Stimulated activated CD8-positive, alpha-beta memory T cell treated with anti-CD3 and anti-CD28 coated beads, Interleukin-4, amount 100 ng/mL, for 48 hours (primary cell): ENCODE results near the gene RARB.

Source experiments
- DNase-seq: peaks from one replicate; pipeline ENCODE4 v3.0.0-alpha.2; 2020

Gene RARB

GRCh38 chr3:25556447-25556846 lies 128.4 kb downstream of the RARB start:
- no peak for DNase-seq

DNA sequence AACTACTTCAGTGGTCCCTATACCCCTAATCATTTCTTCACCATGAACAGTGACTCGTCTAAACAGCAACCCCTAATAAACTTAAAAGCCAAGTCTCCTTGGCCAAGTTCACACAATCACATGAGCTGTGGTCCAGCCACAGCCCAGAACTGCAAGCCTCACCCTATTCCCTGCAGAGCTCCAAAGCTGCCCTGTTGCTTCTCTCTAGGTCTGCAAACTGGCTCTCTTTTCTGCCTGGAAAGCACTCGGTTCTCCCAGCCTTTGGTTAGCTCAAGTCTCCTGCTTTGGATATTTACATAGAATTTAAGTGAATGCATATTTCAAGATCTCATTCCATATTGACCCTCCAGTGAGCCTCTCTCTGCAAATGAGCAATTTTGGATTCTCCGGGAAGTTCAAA lies 129.6 kb downstream of the RARB start:
- DNase-seq = no peak

DNA sequence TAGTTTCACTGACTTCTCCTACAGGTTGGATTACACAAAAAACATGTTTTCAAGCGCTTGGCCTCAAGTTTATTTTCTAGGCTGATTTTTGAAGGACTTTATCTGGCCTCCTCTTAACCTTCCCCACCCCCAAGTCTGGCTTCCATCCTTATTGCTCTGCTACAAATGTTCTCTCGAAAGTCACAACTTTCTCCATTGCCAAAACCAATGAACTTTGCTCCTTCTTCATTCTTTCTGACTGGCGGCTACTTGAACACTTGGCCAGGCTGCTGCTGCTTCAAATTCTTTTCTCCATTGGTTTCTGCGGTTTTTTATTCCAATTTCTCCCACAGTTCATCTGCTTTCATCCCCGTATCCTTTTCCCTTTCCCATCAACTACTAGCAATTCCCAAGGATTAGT lies 130.1 kb downstream of the RARB start:
- DNase-seq = no peak

DNA sequence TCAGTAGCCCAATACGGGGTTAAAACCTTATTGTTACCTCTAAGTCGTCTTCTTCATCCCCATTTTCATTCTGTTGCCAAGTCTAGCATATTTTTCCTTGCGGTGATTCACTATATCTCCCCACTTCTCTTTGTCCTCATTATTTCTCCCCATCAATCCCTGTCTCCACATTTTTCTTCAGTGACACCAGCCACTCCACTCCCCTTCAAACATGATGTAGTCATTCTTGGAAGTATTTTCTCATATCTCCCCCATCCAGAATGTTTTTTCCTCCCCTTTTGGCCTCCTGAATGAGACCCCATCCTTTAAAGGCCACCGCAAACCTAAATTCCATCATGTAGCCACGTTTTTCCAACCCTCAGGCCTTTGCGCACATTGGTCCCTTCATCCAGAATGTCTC lies 130.7 kb downstream of the RARB start:
- DNase-seq = no peak

DNA sequence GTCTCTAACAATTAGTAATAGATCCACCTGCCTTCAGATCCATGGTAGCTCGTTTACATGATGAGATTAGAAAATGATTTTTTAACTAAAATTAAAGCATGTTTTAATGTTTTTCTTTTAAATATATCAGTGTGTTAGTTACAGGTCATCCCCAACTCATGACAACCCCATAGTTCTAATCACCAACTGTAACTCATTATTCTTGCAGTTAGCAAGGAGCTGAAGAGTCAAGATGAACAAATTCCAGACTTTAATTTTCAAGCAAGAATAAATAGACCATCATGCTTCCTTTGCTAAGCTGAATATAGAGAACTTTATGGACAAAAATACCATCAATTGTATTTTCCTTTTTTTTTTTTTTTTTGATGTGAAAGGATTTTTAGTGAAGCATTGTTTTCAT lies 135.5 kb downstream of the RARB start:
- no peak for DNase-seq

DNA sequence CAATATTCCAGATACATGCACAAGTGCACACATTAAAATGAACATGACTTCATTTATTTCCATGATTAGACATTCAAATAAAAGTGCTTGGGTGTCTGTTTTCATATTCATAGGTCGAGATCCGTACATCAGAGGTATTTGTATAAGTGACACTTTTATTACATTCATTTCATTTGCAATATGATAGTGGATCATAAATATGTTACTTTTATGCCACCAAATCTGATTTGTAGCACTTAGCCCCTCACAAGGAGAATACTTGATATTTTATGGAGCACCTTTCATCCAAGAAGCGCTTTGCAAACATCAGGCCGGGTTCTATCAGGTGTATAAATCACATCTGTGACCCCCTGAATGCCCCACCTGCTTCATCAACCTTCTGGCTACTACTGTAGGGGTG lies 136.0 kb downstream of the RARB start:
- DNase-seq = no peak

GRCh38 chr3:25565807-25566206 lies 137.7 kb downstream of the RARB start:
- DNase-seq = no peak

DNA sequence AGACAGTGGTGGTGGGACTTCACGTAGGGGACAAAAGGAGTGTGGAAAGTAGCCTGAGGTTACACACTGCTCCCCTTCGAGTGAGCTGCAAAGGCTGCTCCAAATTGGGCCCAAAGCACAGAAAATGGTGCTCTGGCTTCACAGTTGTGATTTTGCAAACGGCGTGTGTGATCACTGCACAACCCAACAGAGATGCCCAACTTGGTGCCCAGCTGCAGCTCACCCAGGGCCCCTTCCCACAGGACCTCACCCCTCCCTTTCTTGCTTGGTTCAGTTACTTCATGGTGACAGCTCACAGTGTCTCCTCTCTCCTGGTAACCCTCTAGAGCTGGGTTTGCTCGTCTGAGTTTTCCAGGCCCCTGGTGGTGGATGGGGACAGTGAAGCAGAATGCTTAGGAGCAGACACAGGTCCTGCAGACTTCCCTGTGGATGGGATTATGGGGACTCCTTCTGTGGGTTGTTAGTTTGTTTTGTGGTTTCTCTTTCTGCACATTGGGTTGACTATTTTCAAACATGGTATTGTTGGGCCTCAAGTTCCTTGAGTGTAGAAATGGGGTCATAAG lies 138.4 kb downstream of the RARB start:
- no peak for DNase-seq

DNA sequence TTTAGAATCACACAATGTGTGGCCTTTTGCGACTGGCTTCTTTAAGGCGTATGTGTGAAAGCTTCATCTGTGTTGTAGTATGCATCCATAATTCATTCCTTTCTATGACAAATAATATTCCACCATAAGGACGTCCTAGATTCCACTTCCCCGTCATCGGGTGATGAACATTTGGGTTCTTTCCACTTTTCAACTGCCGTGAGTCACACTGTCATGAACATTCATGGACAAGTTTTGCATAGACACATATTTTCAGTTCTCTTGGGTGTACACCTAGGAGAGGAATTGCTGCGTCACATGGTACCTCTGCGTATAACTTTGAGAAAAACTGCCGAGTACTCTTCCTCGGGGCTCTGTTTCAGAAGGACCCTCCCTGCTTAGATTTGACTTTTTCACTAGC lies 139.3 kb downstream of the RARB start:
- DNase-seq = no peak

DNA sequence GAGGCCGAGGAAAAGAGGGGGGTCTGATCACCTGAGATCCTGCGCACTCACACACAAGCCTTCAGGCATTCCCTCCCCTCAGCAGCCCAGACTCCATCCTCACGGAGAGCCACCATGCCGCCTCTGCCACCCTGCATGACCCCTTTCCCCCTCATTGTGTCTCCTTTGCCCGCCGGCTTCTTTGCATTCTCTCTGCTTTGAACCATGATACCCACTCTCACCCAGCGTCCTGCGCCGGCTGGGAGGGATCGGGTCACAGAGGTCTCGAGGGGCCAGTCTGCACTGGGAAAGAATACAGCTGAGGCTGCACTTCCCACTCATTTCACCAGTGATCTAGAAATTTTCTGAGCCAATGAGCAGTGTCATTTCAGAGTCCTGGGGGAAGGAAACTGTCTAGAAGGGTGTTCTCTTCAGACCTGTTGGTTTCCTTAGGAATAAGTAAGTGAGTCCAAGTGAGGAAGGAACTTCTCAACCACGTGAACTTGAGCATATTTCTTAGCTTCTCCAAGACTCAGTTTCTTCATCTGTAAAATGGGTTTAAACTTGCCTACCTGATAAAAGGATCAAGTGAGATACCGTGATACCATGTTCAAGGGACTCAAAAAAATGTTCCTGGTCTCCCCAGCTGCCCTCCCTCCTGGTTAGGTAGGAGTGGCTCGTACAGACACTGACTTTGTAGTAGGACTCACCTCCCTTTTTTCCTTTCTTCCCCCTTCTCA lies 139.9 kb downstream of the RARB start:
- no peak for DNase-seq

DNA sequence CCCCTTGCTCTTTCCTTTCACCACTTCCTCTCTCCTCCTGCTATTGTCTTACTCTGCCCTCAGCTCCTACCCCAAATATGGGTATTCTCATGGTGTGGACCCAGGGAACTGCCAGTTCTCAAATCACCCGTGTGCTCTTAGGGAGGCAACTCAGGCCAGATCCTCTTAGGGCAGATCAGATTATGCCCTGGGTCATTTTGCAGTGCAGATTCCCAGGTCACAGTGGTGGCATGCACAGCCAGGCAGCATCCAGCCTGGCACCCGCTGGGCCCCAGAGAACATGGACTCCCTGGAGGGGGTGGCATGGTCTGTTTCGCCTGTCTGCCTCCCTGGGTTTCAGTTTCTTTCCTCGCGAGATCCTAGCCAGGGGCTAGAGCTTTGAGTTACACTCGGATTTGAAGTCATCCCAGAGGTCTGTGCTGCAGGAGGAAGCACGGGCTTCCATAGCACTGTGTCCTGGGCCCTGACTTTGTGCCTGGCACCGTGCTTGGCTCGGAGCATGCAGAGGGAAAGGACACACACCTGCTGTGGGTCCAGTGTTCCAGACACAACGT lies 140.5 kb downstream of the RARB start:
- no peak for DNase-seq

DNA sequence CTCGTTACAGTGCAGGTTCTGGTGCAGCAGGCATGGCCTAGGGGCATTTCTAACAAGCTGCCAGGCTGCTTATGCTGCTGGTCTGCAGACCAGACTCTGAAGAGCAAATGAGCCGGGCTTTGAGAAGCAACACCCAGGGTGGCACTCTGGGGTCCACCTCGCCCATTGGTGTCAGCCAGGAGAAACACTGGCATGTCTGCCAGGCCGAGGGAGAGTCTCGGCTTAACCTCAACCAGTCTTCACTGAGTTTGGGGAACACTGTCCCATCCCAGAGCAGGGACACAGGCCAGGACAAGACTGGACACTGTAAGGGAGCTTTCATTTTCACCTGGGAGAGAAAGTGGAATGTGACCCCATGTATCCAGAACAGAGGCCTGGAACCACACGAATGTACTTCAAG lies 143.2 kb downstream of the RARB start:
- no peak for DNase-seq

DNA sequence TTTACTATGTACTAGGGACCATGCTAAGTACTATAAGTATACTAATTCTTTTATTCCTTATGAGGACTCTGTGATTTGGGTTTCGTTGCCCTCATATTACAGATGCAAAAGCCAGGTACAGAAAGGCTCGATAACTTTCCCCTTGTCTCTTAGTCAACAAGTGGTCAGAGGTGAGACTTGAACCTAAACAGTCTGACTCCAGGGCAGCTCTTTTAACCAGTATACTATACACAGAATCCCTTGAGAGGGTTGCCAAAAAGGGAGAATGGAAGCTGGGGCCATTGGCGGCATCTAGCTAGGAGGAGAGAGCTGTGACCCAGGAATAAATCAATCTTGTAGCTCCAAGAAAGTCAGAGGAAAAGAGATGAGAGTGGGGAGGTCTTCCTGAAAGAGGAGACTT lies 144.3 kb downstream of the RARB start:
- no peak for DNase-seq

- no peak for DNase-seq
These were observed 144.9 kb downstream of the RARB start for GRCh38 chr3:25572919-25573385.

GRCh38 chr3:25573386-25574171 lies 145.5 kb downstream of the RARB start:
- DNase-seq = no peak

GRCh38 chr3:25574172-25574765 lies 146.2 kb downstream of the RARB start:
- no peak for DNase-seq

DNA sequence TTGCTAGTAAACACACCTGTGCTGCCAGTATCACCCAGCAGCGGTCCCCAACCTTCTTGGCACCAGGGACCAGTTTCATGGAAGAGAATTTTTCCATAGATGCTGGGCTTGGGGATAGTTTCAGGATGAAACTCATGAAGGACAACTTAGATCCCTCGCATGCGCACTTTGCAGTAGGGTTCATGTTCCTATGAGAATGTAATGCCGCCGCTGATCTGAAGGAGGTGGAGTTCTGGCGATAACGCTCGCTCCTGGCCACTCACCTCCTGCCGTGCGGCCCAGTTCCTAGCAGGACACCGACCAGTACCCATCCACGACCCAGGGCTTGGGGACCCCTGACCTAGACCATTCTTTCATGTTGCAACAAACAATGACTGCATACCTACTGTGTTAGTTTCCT lies 146.9 kb downstream of the RARB start:
- no peak for DNase-seq

DNA sequence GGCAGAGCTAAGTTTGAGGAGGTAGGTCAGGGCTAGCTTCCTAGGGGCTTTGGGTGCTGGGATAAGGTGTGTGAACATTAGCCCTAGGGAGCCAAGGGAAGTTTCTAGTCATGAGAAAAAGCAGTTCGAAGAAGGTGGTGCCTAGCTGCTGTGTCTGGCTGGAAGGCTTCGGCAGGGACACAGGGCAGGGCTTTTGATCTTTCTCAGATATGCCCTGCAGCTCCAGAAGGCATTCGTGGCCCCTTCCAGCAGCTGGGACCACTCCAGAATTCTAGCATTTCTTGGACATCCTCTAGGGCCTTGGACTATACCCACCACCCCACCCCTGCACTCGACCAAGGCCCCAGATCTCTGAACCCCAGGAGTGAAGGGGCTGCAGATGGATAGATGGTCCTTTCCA lies 148.1 kb downstream of the RARB start:
- DNase-seq = no peak

DNA sequence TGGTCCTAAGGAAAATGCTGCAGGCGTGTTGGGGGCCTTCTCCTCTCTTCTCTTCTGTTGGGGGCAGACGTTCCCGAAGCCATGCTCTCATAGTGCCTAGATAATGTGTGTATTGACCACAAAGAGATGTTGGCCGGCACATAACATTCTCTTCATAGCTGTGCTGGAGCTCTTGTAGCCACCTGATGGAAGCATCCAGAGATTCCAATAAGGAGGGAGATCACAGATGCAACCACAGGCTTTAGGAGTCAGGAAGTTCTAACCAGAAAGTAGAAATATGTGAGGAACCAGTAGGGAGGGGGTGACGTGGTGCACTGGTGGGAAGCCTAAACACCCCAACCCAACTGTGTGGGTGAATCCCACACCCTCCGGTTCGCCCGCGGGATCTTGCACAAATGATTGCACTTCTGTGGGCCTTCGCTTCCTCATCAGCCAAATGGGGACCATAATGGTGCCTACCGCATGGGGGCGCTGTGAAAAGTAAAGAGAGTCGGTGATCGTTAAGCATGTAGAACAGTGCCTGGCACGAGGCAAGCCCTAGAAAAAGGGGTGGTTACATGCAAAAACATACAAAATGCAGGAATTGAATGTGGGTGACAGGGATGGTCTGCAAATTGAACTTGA lies 148.9 kb downstream of the RARB start:
- DNase-seq = no peak

DNA sequence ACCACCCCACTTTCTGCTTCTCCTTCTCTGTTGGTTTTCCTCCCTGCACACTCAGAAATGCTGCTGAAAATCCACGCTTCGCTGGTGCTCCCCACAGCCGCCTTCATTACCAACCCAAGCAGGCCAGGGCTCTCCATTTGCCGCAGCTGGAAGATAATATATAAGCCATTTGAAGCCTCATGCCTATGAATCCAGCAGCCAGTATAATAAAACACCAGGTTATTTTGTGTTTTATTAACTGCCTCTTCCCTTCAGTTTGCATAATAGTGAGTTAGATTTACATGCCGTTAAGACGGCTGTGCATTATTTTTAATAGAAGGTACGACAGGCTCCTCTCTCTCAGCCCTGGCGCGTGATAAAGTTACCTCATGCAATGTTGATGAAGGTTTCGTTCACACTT lies 150.0 kb downstream of the RARB start:
- DNase-seq = no peak

DNA sequence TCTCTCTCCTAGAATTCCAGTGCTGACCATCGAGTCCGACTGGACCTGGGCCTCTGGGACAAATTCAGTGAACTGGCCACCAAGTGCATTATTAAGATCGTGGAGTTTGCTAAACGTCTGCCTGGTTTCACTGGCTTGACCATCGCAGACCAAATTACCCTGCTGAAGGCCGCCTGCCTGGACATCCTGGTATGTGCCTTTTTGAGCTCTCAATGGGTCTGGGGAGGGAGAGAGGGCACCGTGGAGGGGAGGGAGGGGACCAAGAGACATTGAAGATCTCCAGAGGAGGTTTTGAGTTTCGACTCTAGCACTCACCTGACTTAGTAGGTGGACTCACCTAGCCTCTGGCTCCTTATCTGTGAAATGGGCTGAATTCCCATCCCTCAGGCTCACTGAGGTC lies 152.5 kb downstream of the RARB start:
- DNase-seq = no peak

DNA sequence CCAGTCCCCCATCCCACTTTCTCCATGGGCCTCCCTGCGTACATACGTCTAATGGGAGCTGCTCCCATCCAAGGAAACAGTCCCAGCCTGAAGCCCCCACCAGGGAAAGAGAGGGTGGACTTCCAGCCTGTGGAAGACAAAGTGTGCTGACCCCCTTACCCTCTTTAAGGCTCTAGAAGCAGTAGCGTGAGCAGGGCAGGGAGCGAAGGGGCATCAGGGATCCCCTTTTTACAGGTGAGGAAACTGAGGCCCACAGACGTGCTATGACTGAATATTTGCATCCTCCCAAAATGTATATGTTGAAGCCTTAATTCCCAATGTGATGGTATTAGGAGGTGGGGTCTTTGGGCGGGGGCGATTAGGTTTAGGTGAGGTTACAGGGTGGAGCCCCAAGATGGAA lies 153.3 kb downstream of the RARB start:
- no peak for DNase-seq

- no peak for DNase-seq
These were observed 153.8 kb downstream of the RARB start for GRCh38 chr3:25581823-25582222.
